GM18502 (cell line): ENCODE results near the gene CC2D2A.

Experiments
- ATAC-seq: cut with Tn5 transposase; IDR thresholded peaks from one replicate; pipeline ENCODE4 v1.9.1; 2021; ENCODE audit warnings: mild to moderate bottlenecking; ENCODE audit not compliant: unreplicated experiment, poor library complexity

The CC2D2A gene

GRCh38 chr4:15551740-15552446 lies 82.2 kb downstream of the CC2D2A start:
- ATAC-seq, result no peak

- ATAC-seq, result no peak
Measured at GRCh38 chr4:15552557-15553362, 83.1 kb downstream of the CC2D2A start.

- no peak for ATAC-seq
Measured at GRCh38 chr4:15556511-15557092, 86.9 kb downstream of the CC2D2A start.

GRCh38 chr4:15557786-15558550 lies 88.3 kb downstream of the CC2D2A start:
- no peak for ATAC-seq

GRCh38 chr4:15558561-15558960 lies 88.9 kb downstream of the CC2D2A start:
- no peak for ATAC-seq

- ATAC-seq, result no peak
Measured at GRCh38 chr4:15562114-15562513, 92.4 kb downstream of the CC2D2A start.

- ATAC-seq, result no peak
Measured at GRCh38 chr4:15562623-15563022, 92.9 kb downstream of the CC2D2A start.

- no peak for ATAC-seq
Measured at GRCh38 chr4:15563871-15564270, 94.2 kb downstream of the CC2D2A start.

- ATAC-seq, result no peak
Measured at GRCh38 chr4:15568821-15569220, 99.1 kb downstream of the CC2D2A start.

- ATAC-seq, result no peak
Measured at GRCh38 chr4:15569746-15570145, 100.1 kb downstream of the CC2D2A start.

GRCh38 chr4:15575966-15576365 lies 106.3 kb downstream of the CC2D2A start:
- ATAC-seq, result no peak

- ATAC-seq, result no peak
Measured at GRCh38 chr4:15577508-15577907, 107.8 kb downstream of the CC2D2A start.

- no peak for ATAC-seq
Measured at GRCh38 chr4:15584785-15585184, 115.1 kb downstream of the CC2D2A start.

GRCh38 chr4:15585331-15585730 lies 115.6 kb downstream of the CC2D2A start:
- no peak for ATAC-seq

GRCh38 chr4:15586066-15586465 lies 116.4 kb downstream of the CC2D2A start:
- no peak for ATAC-seq

- ATAC-seq, result no peak
Measured at GRCh38 chr4:15587649-15588048, 118.0 kb downstream of the CC2D2A start.

- no peak for ATAC-seq
Measured at GRCh38 chr4:15592799-15593198, 123.1 kb downstream of the CC2D2A start.

- no peak for ATAC-seq
Measured at GRCh38 chr4:15598644-15599043, 129.0 kb downstream of the CC2D2A start.

GRCh38 chr4:15600176-15600575 lies 130.5 kb downstream of the CC2D2A start:
- no peak for ATAC-seq

- no peak for ATAC-seq
Measured at GRCh38 chr4:15601862-15602261, 132.2 kb downstream of the CC2D2A start.

- ATAC-seq, result no peak
Measured at GRCh38 chr4:15605537-15605936, 135.9 kb downstream of the CC2D2A start.
